ENCODE measurements around the gene RRAS2. TPM values are rescaled to one million over a fixed set of nuclear protein-coding genes. Genes with fewer than 3 reads are reported as not detected.

The RRAS2 gene
- polyA plus RNA-seq, 2 donors, result 9.6 to 10.9 TPM

- H3K27ac ChIP-seq (ENCODE audit: low read depth in 2 of 2, low read length in 1 of 2), result no peak overlapping the region
- no peaks in the 10 kb centered on the region for H3K4me1 ChIP-seq (ENCODE audit: control insufficient read depth in 2 of 2, insufficient read depth in 2 of 2, low read length in 1 of 2)
- no peaks in the 10 kb centered on the region for H3K27me3 ChIP-seq (ENCODE audit: control insufficient read depth in 1 of 2, insufficient read depth in 2 of 2, low read length in 2 of 2)
- no peak overlapping the region for H3K4me3 ChIP-seq (ENCODE audit: low read depth in 1 of 2, low read length in 2 of 2)
- no peaks in the 10 kb centered on the region for H3K36me3 ChIP-seq (ENCODE audit: control insufficient read depth in 2 of 2, insufficient read depth in 2 of 2, low read length in 1 of 2)
- WGBS, 2 donors, result 66 to 69% methylated on average over 2 of the region's 2 CpGs
- no peaks in the 10 kb centered on the region for H3K9me3 ChIP-seq (ENCODE audit: control insufficient read depth in 2 of 2, insufficient read depth in 1 of 2, low read depth in 1 of 2, low read length in 1 of 2)
Measured at GRCh38 chr11:14373941-14374646, 15.1 kb upstream of the RRAS2 start.

GRCh38 chr11:14372011-14372410 lies 13.0 kb upstream of the RRAS2 start:
- no peak overlapping the region for H3K27ac ChIP-seq (ENCODE audit: low read depth in 2 of 2, low read length in 1 of 2)
- H3K4me3 ChIP-seq (ENCODE audit: low read depth in 1 of 2, low read length in 2 of 2), result no peak overlapping the region
- H3K27me3 ChIP-seq (ENCODE audit: control insufficient read depth in 1 of 2, insufficient read depth in 2 of 2, low read length in 2 of 2), result no peaks in the 10 kb centered on the region
- no peaks in the 10 kb centered on the region for H3K36me3 ChIP-seq (ENCODE audit: control insufficient read depth in 2 of 2, insufficient read depth in 2 of 2, low read length in 1 of 2)
- 91 to 96% methylated on average over 2 of the region's 2 CpGs for WGBS, 2 donors
- H3K4me1 ChIP-seq (ENCODE audit: control insufficient read depth in 2 of 2, insufficient read depth in 2 of 2, low read length in 1 of 2), result no peaks in the 10 kb centered on the region
- no peaks in the 10 kb centered on the region for H3K9me3 ChIP-seq (ENCODE audit: control insufficient read depth in 2 of 2, insufficient read depth in 1 of 2, low read depth in 1 of 2, low read length in 1 of 2)

- H3K36me3 ChIP-seq (ENCODE audit: control insufficient read depth in 2 of 2, insufficient read depth in 2 of 2, low read length in 1 of 2), result no peaks in the 10 kb centered on the region
- no peaks in the 10 kb centered on the region for H3K4me1 ChIP-seq (ENCODE audit: control insufficient read depth in 2 of 2, insufficient read depth in 2 of 2, low read length in 1 of 2)
- H3K4me3 ChIP-seq (ENCODE audit: low read depth in 1 of 2, low read length in 2 of 2), result no peak overlapping the region
- H3K27me3 ChIP-seq (ENCODE audit: control insufficient read depth in 1 of 2, insufficient read depth in 2 of 2, low read length in 2 of 2), result no peaks in the 10 kb centered on the region
- H3K27ac ChIP-seq (ENCODE audit: low read depth in 2 of 2, low read length in 1 of 2), result no peak overlapping the region
- no peaks in the 10 kb centered on the region for H3K9me3 ChIP-seq (ENCODE audit: control insufficient read depth in 2 of 2, insufficient read depth in 1 of 2, low read depth in 1 of 2, low read length in 1 of 2)
Measured at GRCh38 chr11:14371249-14371648, 12.3 kb upstream of the RRAS2 start.

- no peaks in the 10 kb centered on the region for H3K27me3 ChIP-seq (ENCODE audit: control insufficient read depth in 1 of 2, insufficient read depth in 2 of 2, low read length in 2 of 2)
- H3K27ac ChIP-seq (ENCODE audit: low read depth in 2 of 2, low read length in 1 of 2), result no peak overlapping the region
- WGBS, 2 donors, result 35 to 43% methylated on average over 1 of the region's 1 CpG
- no peak overlapping the region for H3K4me3 ChIP-seq (ENCODE audit: low read depth in 1 of 2, low read length in 2 of 2)
- H3K36me3 ChIP-seq (ENCODE audit: control insufficient read depth in 2 of 2, insufficient read depth in 2 of 2, low read length in 1 of 2), result no peaks in the 10 kb centered on the region
- H3K4me1 ChIP-seq (ENCODE audit: control insufficient read depth in 2 of 2, insufficient read depth in 2 of 2, low read length in 1 of 2), result no peaks in the 10 kb centered on the region
- H3K9me3 ChIP-seq (ENCODE audit: control insufficient read depth in 2 of 2, insufficient read depth in 1 of 2, low read depth in 1 of 2, low read length in 1 of 2), result no peaks in the 10 kb centered on the region
Measured at GRCh38 chr11:14370496-14370895, 11.5 kb upstream of the RRAS2 start.

- Histone ChIP-seq H3K9me3 (ENCODE audit: control insufficient read depth in 2 of 2, insufficient read depth in 1 of 2, low read depth in 1 of 2, low read length in 1 of 2) (no peaks in the 10 kb centered on the region), H3K4me3 (ENCODE audit: low read depth in 1 of 2, low read length in 2 of 2) (no peak overlapping the region), H3K4me1 (ENCODE audit: control insufficient read depth in 2 of 2, insufficient read depth in 2 of 2, low read length in 1 of 2) (no peaks in the 10 kb centered on the region), H3K27ac (ENCODE audit: low read depth in 2 of 2, low read length in 1 of 2) (no peak overlapping the region), H3K36me3 (ENCODE audit: control insufficient read depth in 2 of 2, insufficient read depth in 2 of 2, low read length in 1 of 2) (no peaks in the 10 kb centered on the region), H3K27me3 (ENCODE audit: control insufficient read depth in 1 of 2, insufficient read depth in 2 of 2, low read length in 2 of 2) (no peaks in the 10 kb centered on the region)
Measured at GRCh38 chr11:14369598-14369997, 10.6 kb upstream of the RRAS2 start.

- Histone ChIP-seq H3K9me3 (ENCODE audit: control insufficient read depth in 2 of 2, insufficient read depth in 1 of 2, low read depth in 1 of 2, low read length in 1 of 2) (no peaks in the 10 kb centered on the region), H3K27ac (ENCODE audit: low read depth in 2 of 2, low read length in 1 of 2) (no peak overlapping the region), H3K27me3 (ENCODE audit: control insufficient read depth in 1 of 2, insufficient read depth in 2 of 2, low read length in 2 of 2) (no peaks in the 10 kb centered on the region), H3K4me1 (ENCODE audit: control insufficient read depth in 2 of 2, insufficient read depth in 2 of 2, low read length in 1 of 2) (no peaks in the 10 kb centered on the region), H3K36me3 (ENCODE audit: control insufficient read depth in 2 of 2, insufficient read depth in 2 of 2, low read length in 1 of 2) (no peaks in the 10 kb centered on the region), H3K4me3 (ENCODE audit: low read depth in 1 of 2, low read length in 2 of 2) (no peak overlapping the region)
Measured at GRCh38 chr11:14366936-14367335, 8.0 kb upstream of the RRAS2 start.

GRCh38 chr11:14364322-14364721 lies 5.3 kb upstream of the RRAS2 start:
- no peaks in the 10 kb centered on the region for H3K36me3 ChIP-seq (ENCODE audit: control insufficient read depth in 2 of 2, insufficient read depth in 2 of 2, low read length in 1 of 2)
- no peak overlapping the region for H3K27ac ChIP-seq (ENCODE audit: low read depth in 2 of 2, low read length in 1 of 2)
- no peak overlapping the region for H3K4me3 ChIP-seq (ENCODE audit: low read depth in 1 of 2, low read length in 2 of 2)
- 87 to 89% methylated on average over 5 of the region's 5 CpGs for WGBS, 2 donors
- H3K9me3 ChIP-seq (ENCODE audit: control insufficient read depth in 2 of 2, insufficient read depth in 1 of 2, low read depth in 1 of 2, low read length in 1 of 2), result no peaks in the 10 kb centered on the region
- H3K27me3 ChIP-seq (ENCODE audit: control insufficient read depth in 1 of 2, insufficient read depth in 2 of 2, low read length in 2 of 2), result no peaks in the 10 kb centered on the region
- H3K4me1 ChIP-seq (ENCODE audit: control insufficient read depth in 2 of 2, insufficient read depth in 2 of 2, low read length in 1 of 2), result no peaks in the 10 kb centered on the region

- H3K4me1 ChIP-seq (ENCODE audit: control insufficient read depth in 2 of 2, insufficient read depth in 2 of 2, low read length in 1 of 2), result no peaks in the 10 kb centered on the region
- no peaks in the 10 kb centered on the region for H3K36me3 ChIP-seq (ENCODE audit: control insufficient read depth in 2 of 2, insufficient read depth in 2 of 2, low read length in 1 of 2)
- no peak overlapping the region for H3K27ac ChIP-seq (ENCODE audit: low read depth in 2 of 2, low read length in 1 of 2)
- no peak overlapping the region for H3K4me3 ChIP-seq (ENCODE audit: low read depth in 1 of 2, low read length in 2 of 2)
- H3K27me3 ChIP-seq (ENCODE audit: control insufficient read depth in 1 of 2, insufficient read depth in 2 of 2, low read length in 2 of 2), result no peaks in the 10 kb centered on the region
- 66 to 86% methylated on average over 3 of the region's 3 CpGs for WGBS, 2 donors
- H3K9me3 ChIP-seq (ENCODE audit: control insufficient read depth in 2 of 2, insufficient read depth in 1 of 2, low read depth in 1 of 2, low read length in 1 of 2), result no peaks in the 10 kb centered on the region
Measured at GRCh38 chr11:14362611-14363010, 3.6 kb upstream of the RRAS2 start.

- Histone ChIP-seq H3K27me3 (ENCODE audit: control insufficient read depth in 1 of 2, insufficient read depth in 2 of 2, low read length in 2 of 2) (no peaks in the 10 kb centered on the region), H3K27ac (ENCODE audit: low read depth in 2 of 2, low read length in 1 of 2) (no peak overlapping the region), H3K4me1 (ENCODE audit: control insufficient read depth in 2 of 2, insufficient read depth in 2 of 2, low read length in 1 of 2) (no peaks in the 10 kb centered on the region), H3K9me3 (ENCODE audit: control insufficient read depth in 2 of 2, insufficient read depth in 1 of 2, low read depth in 1 of 2, low read length in 1 of 2) (no peaks in the 10 kb centered on the region), H3K4me3 (ENCODE audit: low read depth in 1 of 2, low read length in 2 of 2) (no peak overlapping the region), H3K36me3 (ENCODE audit: control insufficient read depth in 2 of 2, insufficient read depth in 2 of 2, low read length in 1 of 2) (no peaks in the 10 kb centered on the region)
Measured at GRCh38 chr11:14361951-14362350, 3.0 kb upstream of the RRAS2 start.

GRCh38 chr11:14360976-14361375 lies 2.0 kb upstream of the RRAS2 start:
- Histone ChIP-seq H3K27me3 (ENCODE audit: control insufficient read depth in 1 of 2, insufficient read depth in 2 of 2, low read length in 2 of 2) (no peaks in the 10 kb centered on the region), H3K36me3 (ENCODE audit: control insufficient read depth in 2 of 2, insufficient read depth in 2 of 2, low read length in 1 of 2) (no peaks in the 10 kb centered on the region), H3K4me1 (ENCODE audit: control insufficient read depth in 2 of 2, insufficient read depth in 2 of 2, low read length in 1 of 2) (no peaks in the 10 kb centered on the region), H3K9me3 (ENCODE audit: control insufficient read depth in 2 of 2, insufficient read depth in 1 of 2, low read depth in 1 of 2, low read length in 1 of 2) (no peaks in the 10 kb centered on the region), H3K4me3 (ENCODE audit: low read depth in 1 of 2, low read length in 2 of 2) (no peak overlapping the region), H3K27ac (ENCODE audit: low read depth in 2 of 2, low read length in 1 of 2) (no peak overlapping the region)
- WGBS, 2 donors, result 92 to 93% methylated on average over 17 of the region's 17 CpGs

All from esophagus (tissue), 2 donors.